ENCODE data around the gene ABCA4. TPM values are rescaled to one million over a fixed set of nuclear protein-coding genes. Genes with fewer than 3 reads are reported as not detected.
"Not testable (repeated sequence)": the region's sequence is repeated elsewhere in the genome, so short reads cannot be mapped to it uniquely, and the experiment has no call there.

The ABCA4 gene
- total RNA-seq, 2 donors from 2014 or later, result 2.0 to 3.7 TPM

- DNase-seq (ENCODE audit: low spot score), result no peak
- Histone ChIP-seq H3K27ac (no peak overlapping the region), H3K4me1 (ENCODE audit: control insufficient read depth in 1 of 2, low read depth in 2 of 2) (no peaks in the 10 kb centered on the region), H3K9me3 (no peaks in the 10 kb centered on the region), H3K4me3 (no peak overlapping the region), H3K27me3 (replicated peaks; ENCODE audit: insufficient read depth) (no peaks in the 10 kb centered on the region), H3K36me3 (no peaks in the 10 kb centered on the region)
- no peak for ATAC-seq (ENCODE audit: insufficient number of reproducible peaks, low FRiP score, low read depth)
- TF ChIP-seq CTCF (IDR thresholded peaks at IDR 0.05), result no peak
Observed at GRCh38 chr1:94000510-94001282, 120.3 kb downstream of the ABCA4 start.

GRCh38 chr1:93999840-94000415, 121.0 kb downstream of the ABCA4 start:
- H3K36me3 ChIP-seq, result no peaks in the 10 kb centered on the region
- H3K4me1 ChIP-seq (ENCODE audit: control insufficient read depth in 1 of 2, low read depth in 2 of 2), result no peaks in the 10 kb centered on the region
- ATAC-seq (ENCODE audit: insufficient number of reproducible peaks, low FRiP score, low read depth), result no peak
- TF ChIP-seq CTCF (IDR thresholded peaks at IDR 0.05), result no peak
- H3K9me3 ChIP-seq, result no peaks in the 10 kb centered on the region
- H3K4me3 ChIP-seq, result no peak overlapping the region
- no peak for DNase-seq (ENCODE audit: low spot score)
- H3K27me3 ChIP-seq (replicated peaks; ENCODE audit: insufficient read depth), result no peaks in the 10 kb centered on the region
- no peak overlapping the region for H3K27ac ChIP-seq

- H3K4me1 ChIP-seq (ENCODE audit: control insufficient read depth in 1 of 2, low read depth in 2 of 2); DNase-seq (ENCODE audit: low spot score); H3K27me3 ChIP-seq (replicated peaks; ENCODE audit: insufficient read depth); H3K9me3 ChIP-seq; ATAC-seq (ENCODE audit: insufficient number of reproducible peaks, low FRiP score, low read depth); H3K36me3 ChIP-seq; H3K4me3 ChIP-seq; H3K27ac ChIP-seq: not testable (repeated sequence)
Observed at GRCh38 chr1:93998532-93998931, 122.4 kb downstream of the ABCA4 start.

- no peaks in the 10 kb centered on the region for H3K4me1 ChIP-seq (ENCODE audit: control insufficient read depth in 1 of 2, low read depth in 2 of 2)
- H3K27me3 ChIP-seq (replicated peaks; ENCODE audit: insufficient read depth), result no peaks in the 10 kb centered on the region
- no peak for TF ChIP-seq CTCF (IDR thresholded peaks at IDR 0.05)
- H3K9me3 ChIP-seq, result no peaks in the 10 kb centered on the region
- H3K4me3 ChIP-seq, result no peak overlapping the region
- ATAC-seq (ENCODE audit: insufficient number of reproducible peaks, low FRiP score, low read depth), result no peak
- no peak overlapping the region for H3K27ac ChIP-seq
- DNase-seq (ENCODE audit: low spot score), result no peak
- H3K36me3 ChIP-seq, result no peaks in the 10 kb centered on the region
Observed at GRCh38 chr1:93997756-93998155, 123.2 kb downstream of the ABCA4 start.

GRCh38 chr1:93995837-93996536, 125.0 kb downstream of the ABCA4 start:
- Histone ChIP-seq H3K4me1 (ENCODE audit: control insufficient read depth in 1 of 2, low read depth in 2 of 2) (no peaks in the 10 kb centered on the region), H3K27me3 (replicated peaks; ENCODE audit: insufficient read depth) (no peaks in the 10 kb centered on the region), H3K9me3 (no peaks in the 10 kb centered on the region), H3K27ac (no peak overlapping the region), H3K4me3 (no peak overlapping the region), H3K36me3 (no peaks in the 10 kb centered on the region)
- no peak for ATAC-seq (ENCODE audit: insufficient number of reproducible peaks, low FRiP score, low read depth)
- DNase-seq (ENCODE audit: low spot score), result no peak
- no peak for TF ChIP-seq CTCF (IDR thresholded peaks at IDR 0.05)

Measured in thoracic aorta (tissue), 2 donors.